ENCODE data around the gene ADGRB3. TPM values are rescaled to one million over a fixed set of nuclear protein-coding genes. Genes with fewer than 3 reads are reported as not detected.

The ADGRB3 gene
- total and polyA plus RNA-seq, 10 of the 15 experiments (the other 5 are each of a cell fraction or from before 2014, with no cell fraction given) = 0.03 to 0.06 TPM; not detected in 8

DNA sequence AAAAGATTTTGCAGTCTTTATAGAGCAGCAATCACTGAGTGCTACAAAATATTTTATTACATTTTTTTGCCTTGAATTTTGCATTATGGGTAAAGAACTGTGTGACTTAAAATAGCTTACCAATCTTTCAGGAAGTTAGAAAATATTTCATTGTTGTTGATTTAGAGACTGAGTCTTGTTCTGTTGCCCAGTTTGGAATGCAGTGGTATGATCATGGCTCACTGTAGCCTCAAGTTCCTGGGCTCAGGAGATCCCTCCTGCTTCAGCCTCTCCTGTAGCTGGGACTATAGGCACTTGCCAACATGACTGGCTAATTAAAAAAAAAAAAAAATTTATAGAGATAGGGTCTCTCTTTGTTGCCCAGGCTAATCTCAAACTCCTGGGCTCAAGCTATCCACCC, 100.8 kb downstream of the ADGRB3 start:
- in situ Hi-C loops (cut with MboI) = no loop called here
- ChIA-PET CTCF (interaction anchor here (1.2 kb wide), 1 partner anchor 15 kb away, joined by 5 read pairs; no protein-coding TSS in a partner anchor), SMC1A (ENCODE audit: uncharacterized antibody, unreplicated experiment) (no interaction called here), RAD21 (ENCODE audit: unreplicated experiment) (no interaction called here), POLR2A (no interaction called here)
- no peak for TF ChIP-seq SMAD1 (IDR thresholded peaks at IDR 0.05; ENCODE audit: low read depth, partially characterized antibody)
- no peak for TF ChIP-seq MXI1 (IDR thresholded peaks at IDR 0.05; ENCODE audit: low read depth, low read length)
- no peak for TF ChIP-seq POLR2A (IDR thresholded peaks at IDR 0.05; ENCODE audit: low read depth, low read length)
- TF ChIP-seq USF1 (IDR thresholded peaks at IDR 0.05; ENCODE audit: borderline replicate concordance, extremely low read length, insufficient read depth, low read depth, low read length) = no peak
- no peak for TF ChIP-seq NBN (IDR thresholded peaks at IDR 0.05)
- TF ChIP-seq WRNIP1 (IDR thresholded peaks at IDR 0.05; ENCODE audit: borderline replicate concordance, low read depth, low read length) = no peak
- no peak for TF ChIP-seq MAX (IDR thresholded peaks at IDR 0.05; ENCODE audit: low read depth, low read length)
- no peak for TF ChIP-seq BMI1 (IDR thresholded peaks at IDR 0.05; ENCODE audit: borderline replicate concordance)
- TF ChIP-seq ZNF384 (IDR thresholded peaks at IDR 0.05; ENCODE audit: borderline replicate concordance, low read depth, low read length) = no peak
- TF ChIP-seq BACH1 (IDR thresholded peaks at IDR 0.05; ENCODE audit: borderline replicate concordance) = no peak
- TF ChIP-seq SMC3 (IDR thresholded peaks at IDR 0.05; ENCODE audit: borderline replicate concordance, low read length) = no peak
- TF ChIP-seq CREB1 (IDR thresholded peaks at IDR 0.05; ENCODE audit: low read depth) = no peak
- TF ChIP-seq, protein P1, sequence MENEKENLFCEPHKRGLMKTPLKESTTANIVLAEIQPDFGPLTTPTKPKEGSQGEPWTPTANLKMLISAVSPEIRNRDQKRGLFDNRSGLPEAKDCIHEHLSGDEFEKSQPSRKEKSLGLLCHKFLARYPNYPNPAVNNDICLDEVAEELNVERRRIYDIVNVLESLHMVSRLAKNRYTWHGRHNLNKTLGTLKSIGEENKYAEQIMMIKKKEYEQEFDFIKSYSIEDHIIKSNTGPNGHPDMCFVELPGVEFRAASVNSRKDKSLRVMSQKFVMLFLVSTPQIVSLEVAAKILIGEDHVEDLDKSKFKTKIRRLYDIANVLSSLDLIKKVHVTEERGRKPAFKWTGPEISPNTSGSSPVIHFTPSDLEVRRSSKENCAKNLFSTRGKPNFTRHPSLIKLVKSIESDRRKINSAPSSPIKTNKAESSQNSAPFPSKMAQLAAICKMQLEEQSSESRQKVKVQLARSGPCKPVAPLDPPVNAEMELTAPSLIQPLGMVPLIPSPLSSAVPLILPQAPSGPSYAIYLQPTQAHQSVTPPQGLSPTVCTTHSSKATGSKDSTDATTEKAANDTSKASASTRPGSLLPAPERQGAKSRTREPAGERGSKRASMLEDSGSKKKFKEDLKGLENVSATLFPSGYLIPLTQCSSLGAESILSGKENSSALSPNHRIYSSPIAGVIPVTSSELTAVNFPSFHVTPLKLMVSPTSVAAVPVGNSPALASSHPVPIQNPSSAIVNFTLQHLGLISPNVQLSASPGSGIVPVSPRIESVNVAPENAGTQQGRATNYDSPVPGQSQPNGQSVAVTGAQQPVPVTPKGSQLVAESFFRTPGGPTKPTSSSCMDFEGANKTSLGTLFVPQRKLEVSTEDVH (IDR thresholded peaks at IDR 0.05; ENCODE audit: low read depth, partially characterized antibody) = no peak
- no peak for TF ChIP-seq NR2C1 (IDR thresholded peaks at IDR 0.05)
- no peak for TF ChIP-seq NKRF (conservative IDR thresholded peaks at IDR 0.05)
- no peak for TF ChIP-seq PKNOX1 (IDR thresholded peaks at IDR 0.05)
- TF ChIP-seq ZSCAN29 (IDR thresholded peaks at IDR 0.05) = no peak
- no peak for TF ChIP-seq ZNF217 (IDR thresholded peaks at IDR 0.05)
- TF ChIP-seq EGR1 (IDR thresholded peaks at IDR 0.05; ENCODE audit: borderline replicate concordance in 1 of 2, low read depth in 2 of 2, low read length in 2 of 2) = no peak
- no peak for TF ChIP-seq RCOR1 (conservative IDR thresholded peaks at IDR 0.05; ENCODE audit: low read depth, low read length)
- H3K9ac ChIP-seq (ENCODE audit: control insufficient read depth, insufficient read depth, low read length) = no peak overlapping the region
- H2AFZ ChIP-seq (ENCODE audit: control insufficient read depth, low read depth, low read length) = no peak overlapping the region
- H3K27me3 ChIP-seq (replicated peaks in 1 of 2; ENCODE audit: control insufficient read depth in 2 of 2, insufficient read depth in 2 of 2, low read length in 1 of 2) = no peaks in the 10 kb centered on the region
- no peak overlapping the region for H3K4me3 ChIP-seq
- no peaks in the 10 kb centered on the region for H4K20me1 ChIP-seq (ENCODE audit: control insufficient read depth, insufficient read depth)
- FAIRE-seq (no peak), ATAC-seq (no peak), DNase-seq (ENCODE audit: low read depth, low spot score) (no peak)
- no peaks in the 10 kb centered on the region for H3K79me2 ChIP-seq (ENCODE audit: control insufficient read depth, insufficient read depth, low read length)
- intact Hi-C loops (cut with micrococcal nuclease; ENCODE audit: unreplicated experiment) = no loop called here
- no peak overlapping the region for H3K4me2 ChIP-seq (ENCODE audit: control insufficient read depth, insufficient read depth)
- no peak overlapping the region for H3K27ac ChIP-seq (ENCODE audit: control insufficient read depth, insufficient read depth)
- no TSS peak for BruUV-seq (replicated peaks)
- no peaks in the 10 kb centered on the region for H3K4me1 ChIP-seq (ENCODE audit: control insufficient read depth, insufficient read depth, low read length)
- no peaks in the 10 kb centered on the region for H3K9me3 ChIP-seq (replicated peaks; ENCODE audit: control insufficient read depth, insufficient read depth, low read length)
- H3K36me3 ChIP-seq (ENCODE audit: control insufficient read depth in 2 of 2, insufficient read depth in 2 of 2, low read length in 1 of 2) = no peaks in the 10 kb centered on the region
